Left colon (tissue), 2 donors: Measurements from ENCODE around the gene STXBP2. TPM values are rescaled to one million over a fixed set of nuclear protein-coding genes. Genes with fewer than 3 reads are reported as not detected.
A peak's percentile ranks its signal among the peaks of the same experiment; 100 is the strongest.
"Not testable (repeated sequence)": the region's sequence is repeated elsewhere in the genome, so short reads cannot be mapped to it uniquely, and the experiment has no call there.

ENCODE experiments used
- ATAC-seq: fragments of 200-7000 bp; cut with Tn5 transposase; one replicate; pipeline ENCODE4 v1.9.1; 2020; ENCODE audit warnings: mild to moderate bottlenecking, moderate library complexity
- DNase-seq, 2 donors: peaks; one replicate each; pipeline ENCODE4 v3.0.0-alpha.2; 2020
- intact Hi-C, 2 donors: fragments of 100-400 bp; cut with DNase I in 1 of 2; cut with micrococcal nuclease in 1 of 2; formaldehyde crosslinking; loops; one replicate each; pipeline versions ENCODE4 v1.11.2 to v1.14.0; 2022; cut with DNase I, micrococcal nuclease
- total RNA-seq, 2 donors: library from RNA; stranded (reverse); fragmentation: NEBNext Ultra II Directional; extraction: Animal tissue kit (Norgen Biotek cat#: 25700); gene quantifications; one replicate each; pipeline ENCODE4 v1.2.1, GENCODE V29; 2021
- donor health status: DM: no; HTN: no; CAD: no.
- donor health status: DM: yes; HTN: yes; CAD: no.

Gene STXBP2
- total RNA-seq, 2 donors from 2014 or later, result 186 to 209 TPM

DNA sequence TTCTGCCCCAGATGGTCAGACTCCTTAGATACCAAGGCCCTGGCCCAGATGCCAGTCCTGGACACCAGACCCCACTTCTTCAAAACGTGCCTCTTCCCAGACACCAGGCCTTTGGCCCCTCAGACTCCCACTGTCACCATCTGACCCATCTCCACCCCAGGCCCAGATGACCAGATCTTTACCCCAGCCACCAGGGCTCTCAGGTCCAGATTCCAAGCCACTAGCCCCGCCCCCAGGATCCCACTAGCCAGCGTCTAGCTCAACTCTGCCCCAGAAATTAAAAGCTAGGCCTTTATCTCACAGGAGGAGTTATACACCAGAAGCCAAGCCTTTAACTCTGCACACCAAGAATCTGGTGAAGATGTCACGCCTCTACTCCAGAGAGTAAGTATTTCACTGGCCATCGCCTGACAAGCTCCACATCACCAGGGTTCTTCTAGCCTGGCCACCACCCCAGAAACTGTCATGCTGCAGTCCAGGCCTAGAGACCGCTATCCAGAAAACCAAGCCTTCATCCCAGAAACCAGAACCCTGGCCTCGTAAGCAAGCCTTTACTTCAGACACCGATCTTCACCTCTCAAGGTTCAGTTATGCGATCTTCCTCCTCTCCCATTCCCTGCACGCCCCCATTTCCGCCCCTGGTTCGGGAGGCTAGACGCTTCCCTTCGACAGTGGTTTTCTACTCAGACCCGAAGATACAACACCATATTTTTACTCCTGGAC lies 8.2 kb upstream of the STXBP2 start:
- no peak for DNase-seq
- intact Hi-C loops, result no loop called here

DNA sequence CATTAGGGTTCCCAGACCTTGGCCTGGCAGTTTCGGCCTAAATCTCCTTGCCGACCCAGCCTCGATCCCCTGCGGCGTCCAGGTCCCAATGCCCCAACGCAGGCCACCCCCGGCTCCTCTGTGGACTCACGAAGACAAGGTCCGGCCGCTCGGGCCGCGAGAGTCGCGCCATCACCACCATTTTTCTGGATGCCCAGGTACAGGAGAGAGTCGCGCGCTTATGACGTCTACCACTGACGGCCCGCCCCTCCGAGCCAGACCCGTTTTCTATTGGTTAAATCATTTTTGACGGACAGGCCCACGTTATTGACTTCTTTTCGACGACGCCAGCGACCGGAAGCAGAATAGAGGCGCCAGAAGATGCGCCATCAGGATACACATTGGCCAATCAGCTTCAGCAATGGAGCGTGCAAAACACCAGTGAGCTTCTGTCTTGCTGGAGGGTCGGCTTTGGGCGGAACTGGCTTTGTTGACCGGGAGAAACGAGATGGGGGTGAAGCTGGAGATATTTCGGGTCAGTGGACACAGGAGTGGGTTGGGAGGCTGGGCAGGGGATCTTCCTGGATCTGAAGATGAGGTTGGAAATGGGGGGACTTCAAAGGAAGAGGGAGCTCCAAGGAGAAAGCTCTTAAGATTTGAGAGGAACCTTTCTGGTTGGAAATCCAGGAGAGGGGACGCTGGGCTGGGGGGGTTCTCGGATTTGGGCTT lies 7.4 kb upstream of the STXBP2 start, which contains the start of the genes PET100 and XAB2:
TSS of gene PET100 (plus strand) at position 447 of the 708 bp plus-strand sequence. CDS start at position 488, 41 bp downstream.
TSS of gene XAB2 (minus strand) at position 199 of the 708 bp plus-strand sequence. CDS start at position 181, 18 bp downstream.
- intact Hi-C loops, result no loop called here
- DNase-seq (peak; percentile 94 to 97), ATAC-seq (peak; percentile 98)

More for the DNA sequence above, 8.2 kb upstream of the STXBP2 start:
- ATAC-seq, result no peak

DNA sequence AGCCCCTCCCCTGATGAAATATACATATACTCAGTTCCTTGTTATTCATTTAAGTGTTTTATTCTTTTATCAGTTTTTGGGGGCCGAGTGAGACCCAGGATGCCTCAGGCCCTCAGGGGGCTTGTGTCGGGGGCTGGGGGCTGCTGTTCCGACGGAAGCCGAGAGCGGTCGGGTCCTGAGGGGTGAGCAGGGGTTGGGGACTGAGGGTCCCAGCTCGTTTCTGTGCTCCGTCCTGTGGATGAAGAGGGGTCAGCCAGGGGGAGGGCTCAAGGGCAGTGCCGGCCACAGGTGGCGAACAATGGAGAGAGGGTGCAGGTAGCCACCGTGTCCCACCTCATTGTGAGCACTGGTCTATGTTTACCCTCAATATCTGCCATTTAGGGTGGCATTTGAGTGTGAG lies 5.3 kb upstream of the STXBP2 start:
- intact Hi-C loops, result no loop called here
- DNase-seq, result no peak
- no peak for ATAC-seq

DNA sequence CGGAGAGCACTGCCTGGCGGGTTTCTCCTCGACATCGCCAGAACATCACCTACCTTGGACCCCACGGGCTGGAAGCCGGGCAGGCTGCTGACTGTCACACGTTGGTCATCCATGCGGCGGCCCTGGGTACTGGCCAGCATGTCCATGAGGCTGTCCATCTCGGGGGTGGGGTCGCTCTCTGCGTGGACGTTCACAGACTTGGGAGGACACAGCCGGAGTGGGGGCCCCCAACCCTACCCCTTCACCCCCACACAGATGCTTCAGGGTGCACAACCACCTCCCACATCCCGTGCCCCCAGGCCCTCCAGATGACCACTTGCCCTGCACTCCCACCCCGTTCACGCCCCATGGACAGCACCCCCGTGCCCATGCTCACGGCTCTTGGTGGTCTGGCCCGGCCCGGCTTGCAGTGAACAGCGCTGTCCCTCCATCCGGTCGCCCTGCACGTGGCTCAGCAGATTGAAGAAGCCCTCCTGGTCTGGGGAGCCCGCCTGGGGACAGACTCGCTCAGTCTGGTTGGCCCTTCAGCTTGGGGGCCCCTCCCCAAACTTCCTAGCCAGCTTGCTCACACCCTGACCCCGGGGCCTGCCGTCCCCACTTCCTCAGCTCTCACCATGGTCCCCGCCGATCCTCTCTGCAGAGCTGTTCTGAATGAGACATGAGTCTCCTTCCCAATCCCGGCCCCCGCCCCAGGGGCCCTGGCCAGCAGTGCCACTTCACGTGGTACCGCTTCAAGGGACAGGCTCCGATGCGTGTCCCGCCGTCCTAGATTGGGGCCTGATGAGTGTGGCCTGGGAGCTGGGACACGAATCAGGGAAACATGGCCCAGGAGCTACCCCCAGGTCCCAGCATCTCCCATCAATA lies 4.3 kb upstream of the STXBP2 start:
- DNase-seq, result no peak
- intact Hi-C loops, result no loop called here
- no peak for ATAC-seq

DNA sequence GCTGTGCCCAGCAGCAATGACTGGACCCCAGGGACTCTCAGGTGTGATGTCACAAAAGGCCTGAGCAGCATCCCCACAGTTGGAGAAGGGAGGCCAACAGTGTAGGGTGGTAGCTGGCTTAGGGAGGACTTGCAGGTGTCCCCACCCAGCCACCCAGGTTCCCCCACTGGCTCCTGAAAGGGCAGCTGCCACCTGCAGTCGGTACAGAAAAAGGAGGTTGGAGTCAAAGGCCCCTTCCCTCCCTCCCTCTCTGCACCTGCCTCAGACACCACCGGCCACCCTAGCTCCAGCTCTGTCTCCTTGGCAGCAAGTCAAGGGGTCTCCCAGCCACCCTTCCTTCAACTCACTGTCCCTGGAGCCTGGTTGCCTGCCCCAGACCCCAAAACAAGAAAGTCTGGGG lies 3.2 kb upstream of the STXBP2 start, which contains the start of gene PCP2:
TSS of gene PCP2 (minus strand) at position 22 of the 400 bp plus-strand sequence. CDS start 262 bp downstream, outside the sequence.
- intact Hi-C loops, result no loop called here
- ATAC-seq (no peak), DNase-seq (no peak)

DNA sequence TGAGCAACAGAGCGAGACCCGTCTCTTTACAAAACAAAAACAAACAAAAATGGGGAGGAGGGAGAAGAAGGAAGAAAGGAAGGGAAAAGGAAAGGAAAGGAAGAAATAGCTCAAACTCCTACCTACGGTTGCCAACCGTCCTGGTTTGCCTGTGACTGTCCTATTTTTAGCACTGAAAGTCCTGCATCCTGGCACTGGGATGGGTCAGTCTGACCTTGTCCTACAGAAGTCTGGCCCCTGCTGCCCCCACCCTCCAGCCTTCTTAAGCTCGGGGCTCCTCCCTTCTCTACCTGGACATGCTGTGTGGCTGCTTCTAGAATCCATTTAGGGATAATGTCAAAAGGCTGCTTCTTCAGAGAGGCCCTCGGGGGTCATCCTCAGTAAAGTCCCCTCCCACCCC lies 1.2 kb upstream of the STXBP2 start:
- intact Hi-C loops, result no loop called here
- DNase-seq, result no peak

DNA sequence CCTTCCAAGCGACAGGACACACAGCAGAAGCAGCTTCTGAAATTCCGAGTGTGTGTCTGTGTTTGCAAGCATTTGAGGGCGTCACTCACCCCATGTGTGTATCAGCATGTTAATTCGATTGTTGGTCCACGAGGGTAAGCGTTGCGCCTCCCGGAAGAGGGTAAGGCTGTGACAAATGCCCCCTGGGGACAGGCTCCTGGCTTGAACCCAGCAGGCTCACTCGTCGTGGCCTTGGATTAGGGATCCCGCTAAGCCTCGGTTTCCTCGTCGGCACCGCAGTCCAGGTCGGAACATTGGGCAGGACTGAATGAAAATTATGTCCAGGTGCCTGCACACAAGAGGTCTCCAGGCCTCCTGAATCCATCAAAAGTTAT lies 606 bp upstream of the STXBP2 start:
- no peak for DNase-seq
- no peak for ATAC-seq
- intact Hi-C loops, result no loop called here

More for the DNA sequence above, 1.2 kb upstream of the STXBP2 start:
- no peak for ATAC-seq

DNA sequence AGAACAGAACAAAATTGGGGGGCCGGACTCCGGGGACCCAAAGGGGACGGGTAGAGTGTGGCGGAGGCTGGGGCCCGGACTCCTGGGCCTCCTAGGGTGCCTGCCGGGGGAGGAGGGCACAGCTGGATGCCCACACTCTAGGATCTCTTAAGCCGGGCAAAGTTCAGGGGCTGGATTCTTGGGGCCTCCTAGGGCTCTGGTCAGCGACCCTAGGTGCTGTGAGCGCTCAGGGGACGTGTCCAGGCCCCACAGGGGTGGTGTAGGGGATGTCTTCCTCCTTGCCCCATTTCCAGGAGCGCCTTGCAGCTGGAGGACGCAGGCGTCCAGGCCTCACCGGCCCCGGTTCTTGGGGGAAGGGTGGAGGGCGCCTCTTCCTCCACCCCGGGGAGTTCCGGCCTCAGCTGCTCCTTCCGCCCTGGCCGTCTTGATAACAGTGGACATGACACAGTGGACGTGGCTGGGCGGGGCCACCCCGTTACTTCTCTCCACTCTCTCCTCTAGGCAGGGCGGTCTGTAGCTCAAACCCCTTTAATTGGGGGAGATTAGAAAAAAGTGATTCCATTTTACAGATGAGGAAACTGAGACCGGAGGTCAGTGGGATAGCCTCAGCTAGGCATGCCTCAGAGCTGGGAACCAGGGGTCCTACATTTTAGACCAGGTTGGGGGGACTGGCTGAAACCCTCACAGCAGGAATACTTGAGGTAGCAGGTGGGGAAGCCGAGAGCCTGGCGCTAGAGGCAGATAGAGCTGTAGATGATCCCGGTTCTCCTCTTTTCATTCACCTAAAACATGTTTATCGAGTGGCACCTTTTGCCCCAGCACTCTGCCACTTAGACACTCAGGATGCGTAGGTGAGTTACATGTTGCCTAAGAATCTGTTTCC lies 705 bp downstream of the STXBP2 start:
- ATAC-seq, result peak; percentile 68
- intact Hi-C loops, result no loop called here
- peak; percentile 67 to 70 for DNase-seq

DNA sequence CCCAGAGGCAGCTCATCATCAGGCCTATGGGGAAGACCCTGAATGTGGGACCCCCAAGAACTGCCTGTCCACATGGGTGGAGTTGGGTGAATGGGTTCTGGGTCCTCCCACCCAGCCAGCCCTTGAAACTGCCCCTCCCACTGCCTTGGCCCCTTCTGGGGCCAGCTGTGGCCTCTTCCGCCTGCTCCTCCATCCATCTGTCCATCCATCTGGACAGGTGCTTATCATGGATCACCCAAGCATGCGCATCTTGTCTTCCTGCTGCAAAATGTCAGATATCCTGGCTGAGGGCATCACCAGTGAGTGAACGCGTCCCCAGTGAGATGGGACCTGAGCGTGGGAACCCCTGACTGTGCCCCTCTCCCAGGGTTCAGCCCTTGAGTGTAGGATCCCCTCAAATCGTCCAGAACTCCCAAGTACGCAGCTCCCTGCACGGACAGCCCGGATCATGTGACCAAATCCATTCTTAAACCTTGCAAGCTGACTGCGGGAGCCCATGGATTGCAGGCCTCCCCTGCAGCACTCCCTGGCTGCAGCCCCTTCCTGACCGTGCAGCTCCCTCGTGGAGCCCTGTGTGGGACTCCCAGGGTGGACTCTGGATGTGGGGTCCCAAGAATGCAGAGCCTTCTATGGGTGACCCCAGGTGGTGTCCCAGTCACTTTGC lies 2.0 kb downstream of the STXBP2 start:
- ATAC-seq (no peak), DNase-seq (no peak)
- intact Hi-C loops, result no loop called here

DNA sequence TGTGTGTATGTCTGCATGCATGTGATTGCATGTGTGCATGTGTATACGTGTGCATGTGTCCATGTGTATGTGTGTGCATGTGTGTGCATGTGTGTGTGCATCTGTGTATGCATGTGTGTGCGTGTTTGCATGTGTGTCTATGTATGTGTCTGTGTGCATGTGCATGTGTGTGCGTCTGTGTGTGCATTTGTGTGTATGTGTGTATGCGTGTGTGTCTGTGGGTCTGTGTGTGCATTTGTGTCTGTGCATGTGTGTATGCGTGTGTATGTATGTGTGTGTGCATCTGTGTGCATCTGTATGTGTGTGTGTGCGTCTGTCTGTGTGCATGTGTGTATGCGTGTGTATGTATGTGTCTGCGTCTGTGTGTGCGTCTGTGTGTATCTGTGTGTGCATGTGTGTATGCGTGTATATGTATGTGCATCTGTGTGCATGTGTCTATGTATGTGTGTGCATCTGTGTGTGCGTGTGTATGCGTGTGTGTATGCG lies 3.0 kb downstream of the STXBP2 start:
- ATAC-seq (no peak), DNase-seq (no peak)
- intact Hi-C loops, result no loop called here

DNA sequence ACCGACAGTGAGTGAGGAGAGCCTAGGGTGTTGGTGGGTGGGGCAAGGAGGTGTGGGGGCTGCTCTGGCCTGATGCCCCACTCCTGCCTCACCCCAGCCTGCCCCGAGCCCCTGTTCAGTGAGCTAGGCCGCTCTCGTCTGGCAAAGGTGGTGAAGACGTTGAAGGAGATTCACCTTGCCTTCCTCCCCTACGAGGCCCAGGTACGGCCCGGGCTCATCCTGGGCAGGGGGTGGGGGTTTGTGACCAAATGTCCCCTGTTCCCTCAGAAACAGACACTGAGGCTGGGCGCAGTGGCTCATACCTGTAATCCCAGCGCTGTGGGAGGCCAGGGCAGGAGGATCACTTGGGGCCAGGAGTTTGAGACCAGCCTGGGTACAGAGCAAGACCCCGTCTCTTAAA lies 3.9 kb downstream of the STXBP2 start:
- no peak for ATAC-seq
- intact Hi-C loops, result no loop called here
- DNase-seq, result no peak

DNA sequence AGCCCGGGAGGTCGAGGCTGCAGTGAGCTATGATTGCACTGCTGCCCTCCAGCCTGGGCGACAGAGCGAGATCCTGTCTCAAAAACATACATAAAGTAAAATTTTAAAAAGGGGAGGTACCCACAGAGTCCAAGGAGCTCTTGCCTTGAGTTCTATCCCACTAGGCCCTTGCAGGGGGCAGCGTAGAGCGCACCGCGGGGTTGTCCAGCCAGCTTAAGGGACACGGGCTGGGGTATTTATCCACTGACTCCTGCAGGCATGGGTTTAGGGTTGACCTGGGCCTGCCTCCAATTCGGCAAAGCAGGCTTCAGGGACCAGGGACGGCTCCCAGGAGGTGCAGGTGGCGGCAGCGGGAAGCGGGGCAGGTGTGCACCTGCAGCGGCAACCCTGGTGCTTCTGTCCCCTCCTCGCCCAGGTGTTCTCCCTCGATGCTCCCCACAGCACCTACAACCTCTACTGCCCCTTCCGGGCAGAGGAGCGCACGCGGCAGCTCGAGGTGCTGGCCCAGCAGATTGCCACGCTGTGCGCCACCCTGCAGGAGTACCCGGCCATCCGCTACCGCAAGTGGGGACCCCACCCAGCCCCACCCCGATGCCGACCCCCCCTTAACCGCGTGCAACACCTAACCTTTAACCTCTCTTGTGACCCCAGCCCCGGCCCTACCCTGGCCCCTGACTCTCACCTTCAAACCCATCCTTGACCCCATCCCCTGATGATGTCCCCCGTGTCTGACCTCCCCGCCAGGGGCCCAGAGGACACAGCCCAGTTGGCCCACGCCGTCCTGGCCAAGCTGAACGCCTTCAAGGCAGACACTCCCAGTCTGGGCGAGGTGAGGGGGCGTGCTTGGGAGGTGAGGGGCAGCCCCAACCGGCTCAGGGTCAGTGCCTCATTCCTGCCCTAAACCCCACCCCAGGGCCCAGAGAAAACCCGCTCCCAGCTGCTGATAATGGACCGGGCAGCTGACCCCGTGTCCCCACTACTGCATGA lies 4.7 kb downstream of the STXBP2 start:
- ATAC-seq (no peak), DNase-seq (no peak)
- intact Hi-C loops, result no loop called here

DNA sequence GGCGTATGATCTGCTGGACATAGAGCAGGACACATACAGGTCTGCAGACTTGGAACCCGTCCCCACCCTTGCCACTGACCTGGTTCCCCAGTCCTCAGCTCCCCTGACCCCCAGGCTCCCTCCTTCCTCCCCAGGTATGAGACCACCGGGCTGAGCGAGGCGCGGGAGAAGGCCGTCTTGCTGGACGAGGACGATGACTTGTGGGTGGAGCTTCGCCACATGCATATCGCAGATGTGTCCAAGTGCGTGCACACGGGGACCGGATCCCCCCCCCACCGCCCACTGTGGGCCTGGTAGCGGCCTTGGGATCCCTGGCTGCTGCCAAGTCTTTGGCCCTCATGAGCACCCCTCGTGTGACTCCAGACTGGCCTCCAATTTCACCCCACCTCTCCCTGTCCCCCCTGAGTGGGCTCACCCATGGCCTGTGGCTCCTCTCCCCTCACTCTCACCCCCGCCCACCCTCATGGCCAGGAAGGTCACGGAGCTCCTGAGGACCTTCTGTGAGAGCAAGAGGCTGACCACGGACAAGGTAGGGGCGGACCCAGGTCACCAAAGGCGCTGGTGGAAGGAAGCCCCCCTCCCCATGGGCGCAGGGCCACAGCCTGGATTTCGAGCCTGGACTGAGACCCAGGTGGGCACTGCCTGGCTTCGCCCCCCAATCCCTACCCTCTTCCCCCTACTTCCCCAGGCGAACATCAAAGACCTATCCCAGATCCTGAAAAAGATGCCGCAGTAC lies 5.6 kb downstream of the STXBP2 start:
- DNase-seq (no peak), ATAC-seq (no peak)
- intact Hi-C loops, result no loop called here

DNA sequence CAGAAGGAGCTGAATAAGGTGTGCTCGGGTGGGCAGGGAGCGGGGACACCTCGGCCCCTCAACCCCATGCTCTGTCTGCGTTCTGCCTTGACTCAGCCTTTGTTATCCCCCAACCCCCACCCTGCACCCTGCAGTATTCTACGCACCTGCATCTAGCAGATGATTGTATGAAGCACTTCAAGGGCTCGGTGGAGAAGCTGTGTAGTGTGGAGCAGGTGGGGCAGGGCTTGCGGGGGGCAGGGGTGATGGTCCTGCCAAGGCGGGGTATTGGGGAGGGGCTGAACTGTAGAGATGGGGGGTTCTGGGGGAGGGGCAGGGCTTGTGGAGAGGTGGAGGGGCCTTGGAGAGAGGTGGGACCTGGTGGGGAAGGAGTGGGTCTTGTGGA lies 6.1 kb downstream of the STXBP2 start:
- no peak for DNase-seq
- intact Hi-C loops, result no loop called here
- ATAC-seq, result no peak

DNA sequence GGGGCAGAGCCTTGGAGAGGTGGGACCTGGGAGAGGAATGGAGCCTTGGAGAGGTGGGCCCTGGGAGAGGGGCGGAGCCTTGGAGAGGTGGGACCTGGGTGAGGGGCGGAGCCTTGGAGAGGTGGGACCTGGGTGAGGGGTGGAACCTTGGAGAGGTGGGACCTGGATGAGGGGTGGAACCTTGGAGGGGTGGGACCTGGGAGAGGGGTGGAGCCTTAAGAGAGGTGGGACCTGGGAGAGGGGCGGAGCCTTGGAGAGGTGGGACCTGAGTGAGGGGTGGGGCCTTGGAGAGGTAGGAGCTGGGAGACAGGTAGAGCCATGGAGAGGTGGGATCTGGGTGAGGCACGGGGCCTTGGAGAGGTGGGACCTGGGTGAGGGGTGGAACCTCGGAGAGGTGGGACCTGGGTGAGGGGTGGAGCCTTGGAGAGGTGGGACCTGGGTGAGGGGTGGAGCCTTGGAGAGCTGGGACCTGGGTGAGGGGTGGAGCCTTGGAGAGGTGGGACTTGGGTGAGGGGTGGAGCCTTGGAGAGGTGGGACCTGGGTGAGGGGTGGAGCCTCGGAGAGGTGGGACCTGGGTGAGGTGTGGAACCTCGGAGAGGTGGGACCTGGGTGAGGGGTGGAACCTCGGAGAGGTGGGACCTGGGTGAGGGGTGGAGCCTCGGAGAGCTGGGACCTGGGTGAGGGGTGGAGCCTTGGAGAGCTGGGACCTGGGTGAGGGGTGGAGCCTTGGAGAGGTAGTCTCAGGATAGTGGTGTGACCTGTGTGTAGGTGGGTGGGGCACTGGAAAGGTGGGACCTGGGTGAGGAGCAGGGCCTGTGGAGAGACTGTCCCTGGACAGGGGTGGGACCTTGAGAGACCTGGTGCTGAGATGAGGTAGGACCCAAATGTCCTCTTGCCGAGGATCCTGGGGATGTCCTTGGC lies 7.0 kb downstream of the STXBP2 start:
- ATAC-seq (peak; percentile 40), DNase-seq (peak in 1 of 2 donors; percentile 54)
- intact Hi-C loops, result not testable (repeated sequence)
